ENCODE data around the gene ZFYVE28.

- TF ChIP-seq, protein P1, sequence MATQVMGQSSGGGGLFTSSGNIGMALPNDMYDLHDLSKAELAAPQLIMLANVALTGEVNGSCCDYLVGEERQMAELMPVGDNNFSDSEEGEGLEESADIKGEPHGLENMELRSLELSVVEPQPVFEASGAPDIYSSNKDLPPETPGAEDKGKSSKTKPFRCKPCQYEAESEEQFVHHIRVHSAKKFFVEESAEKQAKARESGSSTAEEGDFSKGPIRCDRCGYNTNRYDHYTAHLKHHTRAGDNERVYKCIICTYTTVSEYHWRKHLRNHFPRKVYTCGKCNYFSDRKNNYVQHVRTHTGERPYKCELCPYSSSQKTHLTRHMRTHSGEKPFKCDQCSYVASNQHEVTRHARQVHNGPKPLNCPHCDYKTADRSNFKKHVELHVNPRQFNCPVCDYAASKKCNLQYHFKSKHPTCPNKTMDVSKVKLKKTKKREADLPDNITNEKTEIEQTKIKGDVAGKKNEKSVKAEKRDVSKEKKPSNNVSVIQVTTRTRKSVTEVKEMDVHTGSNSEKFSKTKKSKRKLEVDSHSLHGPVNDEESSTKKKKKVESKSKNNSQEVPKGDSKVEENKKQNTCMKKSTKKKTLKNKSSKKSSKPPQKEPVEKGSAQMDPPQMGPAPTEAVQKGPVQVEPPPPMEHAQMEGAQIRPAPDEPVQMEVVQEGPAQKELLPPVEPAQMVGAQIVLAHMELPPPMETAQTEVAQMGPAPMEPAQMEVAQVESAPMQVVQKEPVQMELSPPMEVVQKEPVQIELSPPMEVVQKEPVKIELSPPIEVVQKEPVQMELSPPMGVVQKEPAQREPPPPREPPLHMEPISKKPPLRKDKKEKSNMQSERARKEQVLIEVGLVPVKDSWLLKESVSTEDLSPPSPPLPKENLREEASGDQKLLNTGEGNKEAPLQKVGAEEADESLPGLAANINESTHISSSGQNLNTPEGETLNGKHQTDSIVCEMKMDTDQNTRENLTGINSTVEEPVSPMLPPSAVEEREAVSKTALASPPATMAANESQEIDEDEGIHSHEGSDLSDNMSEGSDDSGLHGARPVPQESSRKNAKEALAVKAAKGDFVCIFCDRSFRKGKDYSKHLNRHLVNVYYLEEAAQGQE (IDR thresholded peaks at IDR 0.05; ENCODE audit: low read depth), result no peak
- TF ChIP-seq MAX (IDR thresholded peaks at IDR 0.05) (no peak), NFIC (IDR thresholded peaks at IDR 0.05) (no peak), RAD21 (IDR thresholded peaks at IDR 0.05; ENCODE audit: low read depth) (no peak), CEBPB (IDR thresholded peaks at IDR 0.05) (no peak)
These were observed 2.4 kb downstream of the ZFYVE28 start for GRCh38 chr4:2415881-2416563.
